Measurements from ENCODE around the gene TLX3.
"Not testable (repeated sequence)": the region's sequence is repeated elsewhere in the genome, so short reads cannot be mapped to it uniquely, and the experiment has no call there.

The TLX3 gene

GRCh38 chr5:171308453-171309275, at the start of gene TLX3:
Gene TLX3 (plus strand): TSS chr5:171309248. CDS start chr5:171309366, 118 bp downstream.
- DNase-seq (ENCODE audit: low read depth in 2 of 2) = no peak

GRCh38 chr5:171261361-171261760, 47.7 kb upstream of the TLX3 start:
- no peak for DNase-seq (ENCODE audit: low read depth in 2 of 2)

- no peak for DNase-seq (ENCODE audit: low read depth in 2 of 2)
Measured at GRCh38 chr5:171261904-171262303, 47.1 kb upstream of the TLX3 start.

- no peak for DNase-seq (ENCODE audit: low read depth in 2 of 2)
Measured at GRCh38 chr5:171263181-171263580, 45.9 kb upstream of the TLX3 start.

- no peak for DNase-seq (ENCODE audit: low read depth in 2 of 2)
Measured at GRCh38 chr5:171264843-171265242, 44.2 kb upstream of the TLX3 start.

- no peak for DNase-seq (ENCODE audit: low read depth in 2 of 2)
Measured at GRCh38 chr5:171268700-171269620, 40.1 kb upstream of the TLX3 start.

- DNase-seq (ENCODE audit: low read depth in 2 of 2) = no peak
Measured at GRCh38 chr5:171269717-171270116, 39.3 kb upstream of the TLX3 start.

- DNase-seq (ENCODE audit: low read depth in 2 of 2) = no peak
Measured at GRCh38 chr5:171270136-171270535, 38.9 kb upstream of the TLX3 start.

GRCh38 chr5:171271798-171272197, 37.2 kb upstream of the TLX3 start:
- no peak for DNase-seq (ENCODE audit: low read depth in 2 of 2)

- DNase-seq (ENCODE audit: low read depth in 2 of 2) = no peak
Measured at GRCh38 chr5:171272996-171273970, 35.8 kb upstream of the TLX3 start.

- DNase-seq (ENCODE audit: low read depth in 2 of 2) = no peak
Measured at GRCh38 chr5:171275841-171276544, 33.1 kb upstream of the TLX3 start.

GRCh38 chr5:171283753-171284152, 25.3 kb upstream of the TLX3 start:
- DNase-seq (ENCODE audit: low read depth in 2 of 2) = no peak

- no peak for DNase-seq (ENCODE audit: low read depth in 2 of 2)
Measured at GRCh38 chr5:171285465-171285864, 23.6 kb upstream of the TLX3 start.

- DNase-seq (ENCODE audit: low read depth in 2 of 2) = no peak
Measured at GRCh38 chr5:171288066-171288465, 21.0 kb upstream of the TLX3 start.

- DNase-seq (ENCODE audit: low read depth in 2 of 2) = no peak
Measured at GRCh38 chr5:171291371-171291770, 17.7 kb upstream of the TLX3 start.

- DNase-seq (ENCODE audit: low read depth in 2 of 2) = no peak
Measured at GRCh38 chr5:171295299-171295698, 13.7 kb upstream of the TLX3 start.

- DNase-seq (ENCODE audit: low read depth in 2 of 2) = no peak
Measured at GRCh38 chr5:171295801-171296200, 13.2 kb upstream of the TLX3 start.

GRCh38 chr5:171297941-171298340, 11.1 kb upstream of the TLX3 start:
- DNase-seq (ENCODE audit: low read depth in 2 of 2) = not testable (repeated sequence)

- DNase-seq (ENCODE audit: low read depth in 2 of 2) = no peak
Measured at GRCh38 chr5:171299228-171299627, 9.8 kb upstream of the TLX3 start.

GRCh38 chr5:171299851-171300250, 9.2 kb upstream of the TLX3 start:
- DNase-seq (ENCODE audit: low read depth in 2 of 2) = no peak

GRCh38 chr5:171300358-171300757, 8.7 kb upstream of the TLX3 start:
- no peak for DNase-seq (ENCODE audit: low read depth in 2 of 2)

Measured in activated CD8-positive, alpha-beta memory T cell treated with anti-CD3 and anti-CD28 coated beads for 4 hours (primary cell).